Heart left ventricle (tissue), 13 donors: Measurements from ENCODE around the gene ESRP2.

Source experiments
- CTCF ChIP-seq, 12 donors: fragments of 200-600 bp; sonication (generic) in 4 of 12; IDR thresholded peaks; one replicate each; pipeline versions ENCODE4 v1.5.0 to v1.8.0; 2018 to 2022; ENCODE audit warnings: antibody characterized with exemption in 12 of 12, mild to moderate bottlenecking in 5 of 12
- POLR2A ChIP-seq, 2 donors: fragments of 450-650 bp; IDR thresholded peaks; one replicate each; pipeline ENCODE4 v1.6.1; 2017; ENCODE audit warnings: antibody characterized with exemption in 2 of 2, mild to moderate bottlenecking in 2 of 2, moderate library complexity in 2 of 2
- donor health status: ischemic (EF 13 %, LVEDD 7.1; RV severe dilation, severe dysfunction).
- donor health status: DM: no; HTN: yes; CAD: no.
- donor health status: DM: no; HTN: no; CAD: no.
- donor health status: ischemic (EF 25% LVEDD 6.9; RV normal size, moderate dysfunction).
- donor health status: ischemic (EF 25% LVEDD 5.7; RV mildly dilated, moderate dysfunction).
- donor health status: ischemic (EF 35%, LVEDD 5.7; RV mildly dilated, moderate dysfunction).
- donor health status: nonischemic (EF 11% LVEDD 7.7; RV severe dilation, severe dysfunction).
- donor health status: DM: yes; HTN: yes; CAD: no.
- donor health status: PGD.
- donor health status: ischemic (EF 29% LVEDD 5.4; RV normal size, mild dysfunction).
- donor health status: nonischemic (EF 23%, LVEDD 6.1; RV moderate dilation, normal function).

GRCh38 chr16:68227850-68228553 is 7.9 kb downstream of the ESRP2 start:
- TF ChIP-seq CTCF (IDR thresholded peaks at IDR 0.05) (no peak), POLR2A (IDR thresholded peaks at IDR 0.05) (no peak)
